Tongue (tissue), 1 donor: ENCODE measurements around the gene DNAJC11. TPM values are rescaled to one million over a fixed set of nuclear protein-coding genes. Genes with fewer than 3 reads are reported as not detected.

Experiments
- total RNA-seq: library from RNA; depleted of rRNA; stranded (reverse); fragments of >200 nt; gene quantifications from one replicate; pipeline ENCODE4 v1.2.3, GENCODE V29; 2014

The DNAJC11 gene
- total RNA-seq, 1 donor from 2014 or later = 35.4 TPM

Other genes starting within 250 kb of the DNAJC11 start
- 33.0 TPM for gene TNFRSF25, start 235.6 kb downstream of the DNAJC11 start, total RNA-seq
- gene PLEKHG5, start 210.1 kb downstream of the DNAJC11 start, total RNA-seq = 24.5 TPM
- 28.2 TPM for gene NOL9, start 147.3 kb downstream of the DNAJC11 start, total RNA-seq
- gene TAS1R1, start 146.5 kb downstream of the DNAJC11 start, total RNA-seq = 2.2 TPM
- 16.3 TPM for gene ZBTB48, start 121.8 kb downstream of the DNAJC11 start, total RNA-seq
- gene KLHL21, start 98.9 kb downstream of the DNAJC11 start, total RNA-seq = 63.7 TPM
- 22.2 TPM for gene PHF13, start 88.1 kb downstream of the DNAJC11 start, total RNA-seq
- 20.1 TPM for gene THAP3, start 76.9 kb downstream of the DNAJC11 start, total RNA-seq
- 60.6 TPM for gene CAMTA1, start 83.6 kb upstream of the DNAJC11 start, total RNA-seq